Umbilical cord (tissue), 2 donors: Measurements from ENCODE around the gene ELFN1. TPM values are rescaled to one million over a fixed set of nuclear protein-coding genes. Genes with fewer than 3 reads are reported as not detected.

Experiments
- DNase-seq: peaks from one replicate; pipeline ENCODE4 v3.0.0-alpha.2; 2015; ENCODE audit warnings: low spot score
- total RNA-seq: library from RNA; depleted of rRNA; stranded (reverse); fragments of >200 nt; gene quantifications from one replicate; pipeline ENCODE4 v1.2.3, GENCODE V29; 2014; ENCODE audit warnings: low replicate concordance; ENCODE audit not compliant: insufficient read depth

Gene ELFN1
- total RNA-seq, 1 donor from 2014 or later: 0.96 TPM

DNA sequence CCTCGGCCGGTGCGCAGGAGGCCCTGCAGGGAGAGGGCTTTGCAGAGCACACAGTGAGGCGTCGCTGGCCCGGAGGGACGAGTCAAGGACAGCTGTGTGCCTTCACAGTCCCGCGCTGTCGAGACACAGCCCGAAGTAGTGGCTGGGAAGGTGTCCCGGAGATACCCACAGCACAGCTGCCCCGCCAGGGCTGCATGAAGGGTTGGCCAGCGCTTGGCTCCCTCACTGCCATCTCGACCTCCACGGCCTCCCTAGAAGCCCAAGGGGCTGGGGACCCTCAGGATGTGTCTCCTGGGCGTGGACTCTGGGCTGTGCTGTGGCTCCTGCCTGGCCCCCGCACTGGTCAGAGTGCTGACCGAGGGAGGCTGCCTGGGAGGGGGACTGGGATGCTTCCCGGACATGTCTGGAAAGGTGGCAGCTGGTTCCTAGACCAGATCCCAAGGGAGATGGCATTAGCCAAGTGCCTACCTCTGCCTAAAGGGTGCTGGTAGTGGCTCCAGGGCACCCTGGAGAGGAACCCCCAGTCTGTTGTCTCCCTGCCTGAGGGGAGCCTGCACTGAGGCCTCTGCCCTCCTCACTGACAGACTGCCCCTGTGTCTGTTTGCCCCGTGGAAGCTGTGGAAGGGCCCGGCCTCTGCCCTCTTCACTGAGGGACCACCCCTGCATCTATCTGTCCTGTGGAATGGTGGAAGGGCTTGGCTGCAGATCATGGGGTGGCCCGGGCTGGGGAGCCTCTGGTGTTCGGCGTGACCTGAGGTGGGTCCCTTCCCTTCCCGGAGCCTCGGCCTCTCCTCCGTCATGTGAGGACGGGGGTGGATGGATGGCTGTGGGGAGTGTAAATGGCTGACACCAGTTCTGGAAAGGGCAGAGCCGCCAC is 5.8 kb downstream of the ELFN1 start:
- DNase-seq: no peak

DNA sequence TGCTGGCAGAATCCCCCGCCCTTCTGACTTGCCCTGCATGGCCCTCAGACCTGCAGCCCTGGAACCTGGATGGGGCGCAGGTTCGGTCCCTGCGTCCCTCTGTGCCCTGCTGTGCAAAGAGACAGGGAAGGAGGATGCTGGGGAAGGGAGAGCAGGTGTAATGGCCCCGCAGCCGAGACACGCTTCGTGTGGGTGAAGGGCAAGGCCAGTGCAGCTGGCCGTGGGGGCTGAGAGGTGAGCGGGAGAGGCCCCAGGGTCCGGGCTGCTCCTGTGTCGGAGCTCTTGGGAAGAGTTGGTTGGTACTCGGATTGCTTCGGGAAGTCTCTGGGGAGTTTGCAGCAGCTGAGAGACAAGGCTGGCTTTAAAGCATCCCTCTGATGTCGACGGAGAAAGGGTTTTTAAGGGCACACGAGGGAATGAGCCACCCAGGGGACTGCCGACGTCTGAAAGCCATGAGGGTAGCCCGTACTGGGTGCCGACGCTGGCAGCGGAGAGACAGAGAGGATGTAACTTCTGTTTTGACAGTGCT is 6.5 kb downstream of the ELFN1 start:
- DNase-seq: no peak

DNA sequence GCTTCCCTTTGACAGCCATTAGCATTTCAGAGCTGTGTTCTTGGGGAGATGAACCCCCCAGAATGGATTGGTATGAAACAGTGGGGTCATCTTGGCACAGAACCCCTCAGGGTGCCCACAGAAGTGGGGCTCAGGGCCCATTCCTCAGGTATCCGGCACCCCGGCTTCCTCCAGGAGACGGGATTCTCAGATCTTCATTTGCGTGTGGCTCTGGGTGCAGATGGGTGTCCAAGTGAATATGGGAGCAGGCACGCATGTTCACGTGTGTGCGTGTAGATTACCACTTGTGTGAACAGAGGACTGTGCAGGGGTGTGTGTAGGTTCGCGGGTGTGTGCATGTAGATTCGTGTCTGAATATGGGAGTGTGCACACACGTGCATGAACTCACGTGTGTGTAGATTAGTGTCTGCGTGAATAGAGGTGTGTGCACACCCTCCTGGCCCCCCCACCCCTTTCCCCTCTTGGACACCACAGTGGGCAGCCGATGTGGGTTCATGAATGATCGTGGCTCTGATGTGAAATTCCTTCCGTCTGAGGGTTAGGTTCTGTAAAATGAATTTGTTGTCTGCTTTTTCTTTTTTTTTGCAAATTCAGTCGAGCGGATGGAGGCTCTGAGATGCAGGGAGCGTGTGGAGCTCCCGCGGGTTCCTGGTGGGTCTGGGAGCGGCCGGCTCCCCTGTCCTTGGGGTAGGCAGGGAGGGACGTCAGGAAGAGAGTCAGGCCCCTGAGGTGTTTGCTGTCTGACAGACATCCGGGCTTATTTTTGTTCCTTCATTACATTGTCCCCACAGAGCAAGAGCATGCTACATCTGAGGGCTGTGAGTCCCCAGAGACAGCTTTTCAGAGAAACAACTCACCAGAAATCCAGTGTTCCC is 7.4 kb downstream of the ELFN1 start:
- DNase-seq: no peak

DNA sequence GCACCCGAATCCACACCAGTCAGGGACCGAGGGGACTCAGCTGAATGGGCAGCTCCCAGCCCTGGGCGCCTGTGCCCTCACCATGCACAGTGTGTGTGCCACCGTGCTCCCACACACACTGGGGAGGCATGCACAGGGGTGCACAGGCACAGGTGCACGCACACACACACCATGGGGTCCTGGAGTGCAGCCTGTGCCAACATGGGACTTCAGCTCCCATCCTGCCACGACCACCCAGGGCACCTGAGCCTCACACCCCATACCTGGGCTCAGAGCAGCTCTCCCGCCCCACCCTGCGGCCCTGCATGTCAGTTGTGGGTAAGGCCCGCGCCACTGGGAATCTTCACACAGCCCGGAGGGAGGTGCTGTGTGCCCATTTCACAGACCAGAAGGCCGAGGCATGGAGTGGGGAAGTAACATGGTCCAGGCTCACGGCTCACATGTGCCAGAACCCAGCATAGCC is 8.0 kb downstream of the ELFN1 start:
- DNase-seq: no peak

DNA sequence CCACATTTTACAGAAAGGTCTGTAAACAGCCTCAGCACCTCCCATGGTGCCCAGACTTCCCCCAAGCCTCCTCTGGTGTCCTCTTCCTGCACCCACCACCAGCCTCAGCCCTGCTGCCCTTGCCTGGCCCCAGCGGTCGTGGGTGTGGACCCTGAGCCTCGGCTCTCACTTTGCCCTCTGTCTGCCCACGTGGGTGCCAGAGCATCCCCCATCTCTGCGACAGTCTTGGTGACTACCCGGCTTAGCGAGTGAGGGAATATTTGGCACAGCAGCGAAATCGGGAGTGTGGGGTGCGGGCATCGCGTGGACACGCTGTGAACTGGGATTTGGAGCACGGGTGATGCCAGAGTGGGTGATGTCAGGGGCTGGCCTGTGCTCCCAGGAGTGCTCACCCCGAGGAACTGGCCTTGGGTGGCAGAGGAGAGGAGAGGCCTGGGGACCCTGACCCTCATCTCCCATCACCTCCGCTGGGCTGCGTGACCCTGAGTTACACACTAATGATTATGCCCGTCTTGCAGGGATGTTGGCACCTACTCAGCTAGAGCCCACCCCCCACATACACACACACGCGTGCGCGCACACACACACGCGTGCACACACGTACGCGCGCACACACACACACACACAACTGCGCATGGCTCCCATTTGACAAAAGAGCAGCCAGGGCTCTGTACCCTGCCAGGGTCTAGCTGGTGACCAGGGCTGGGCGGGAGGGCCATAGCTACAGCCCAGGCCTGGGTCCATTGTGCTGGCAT is 8.7 kb downstream of the ELFN1 start:
- no peak for DNase-seq

DNA sequence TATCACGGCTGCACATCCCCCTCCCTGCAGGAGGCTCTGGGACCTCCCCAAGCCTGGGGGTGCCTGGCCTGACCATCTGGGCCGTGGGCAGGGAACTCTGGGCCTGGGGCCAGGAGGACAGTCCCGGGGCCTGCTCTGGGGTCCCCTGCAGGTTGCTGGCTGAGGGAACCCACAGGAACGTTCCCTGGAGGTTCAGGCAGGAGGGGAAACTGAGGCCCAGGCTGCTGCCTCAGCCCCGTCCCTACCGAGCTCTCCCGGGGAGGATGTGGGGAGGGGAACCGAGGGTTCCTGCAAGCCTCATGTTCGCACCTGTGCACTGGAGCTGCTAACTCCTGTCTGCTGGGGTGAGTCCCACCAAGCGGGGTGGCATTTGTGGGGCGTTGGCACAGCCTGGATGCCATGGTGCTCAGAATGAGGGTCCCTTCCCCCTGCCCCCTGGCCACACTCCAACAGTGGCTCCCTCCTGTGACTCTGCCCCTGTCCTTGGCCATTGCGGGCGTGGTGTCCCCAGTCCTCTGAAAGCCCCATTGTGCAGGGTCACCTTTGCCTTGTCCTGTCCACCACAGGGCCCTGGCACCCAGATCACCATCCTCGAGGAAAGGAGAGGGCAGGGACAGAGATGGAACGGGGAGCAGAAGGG is 9.4 kb downstream of the ELFN1 start:
- no peak for DNase-seq

DNA sequence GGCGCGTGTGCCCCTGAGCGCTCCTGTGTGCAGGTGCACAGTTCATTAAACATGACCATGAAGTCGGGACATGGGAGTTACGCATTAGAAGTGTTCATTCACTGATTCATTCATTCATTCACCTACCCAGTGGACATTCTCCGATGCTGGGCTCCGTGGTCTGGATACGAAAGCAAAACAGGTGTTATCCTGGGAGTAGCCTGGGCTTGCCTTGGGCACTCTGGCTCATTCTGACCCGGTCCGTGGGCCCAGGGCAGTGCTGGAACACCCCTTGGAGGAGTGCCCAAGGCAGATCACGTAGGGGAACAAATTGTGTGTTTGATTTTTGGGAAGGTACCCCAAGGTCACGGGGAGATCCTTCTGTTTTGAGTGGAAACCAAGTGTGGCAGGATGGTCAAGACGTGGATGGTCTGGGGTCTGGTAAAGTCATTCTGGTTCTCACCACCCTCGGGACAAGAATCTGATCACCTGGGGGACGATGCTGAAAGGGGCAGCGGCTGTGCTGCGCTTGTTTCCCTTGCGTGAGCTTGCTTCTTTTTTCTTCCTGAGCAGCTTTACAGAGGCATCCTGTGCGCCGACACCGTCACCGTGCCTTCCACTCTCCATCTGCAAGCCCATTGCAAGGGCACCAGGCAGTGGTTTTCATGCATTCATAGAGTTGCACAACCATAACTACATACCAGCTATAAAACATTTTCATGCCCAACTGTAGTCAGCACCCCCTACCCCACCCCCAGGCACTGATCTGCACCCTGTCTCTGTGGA is 10.1 kb downstream of the ELFN1 start:
- no peak for DNase-seq

DNA sequence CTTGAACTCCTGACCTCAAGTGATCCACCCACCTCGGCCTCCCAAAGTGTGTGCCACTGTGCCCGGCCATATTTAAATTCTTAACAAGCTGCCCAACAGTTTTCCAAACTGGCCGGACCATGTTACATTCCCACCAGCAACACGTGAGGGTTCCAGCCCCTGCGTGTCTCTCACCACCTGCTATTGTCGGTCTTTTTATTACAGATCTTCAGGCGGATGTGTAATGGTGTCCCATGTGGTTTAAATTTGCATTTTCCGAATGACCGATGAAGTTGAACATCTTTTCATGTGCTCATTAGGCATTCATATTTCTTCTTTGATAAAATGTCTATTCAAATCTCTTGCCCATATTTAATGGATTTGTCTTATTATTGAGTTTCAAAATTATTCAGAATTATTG is 11.5 kb downstream of the ELFN1 start:
- DNase-seq: no peak

DNA sequence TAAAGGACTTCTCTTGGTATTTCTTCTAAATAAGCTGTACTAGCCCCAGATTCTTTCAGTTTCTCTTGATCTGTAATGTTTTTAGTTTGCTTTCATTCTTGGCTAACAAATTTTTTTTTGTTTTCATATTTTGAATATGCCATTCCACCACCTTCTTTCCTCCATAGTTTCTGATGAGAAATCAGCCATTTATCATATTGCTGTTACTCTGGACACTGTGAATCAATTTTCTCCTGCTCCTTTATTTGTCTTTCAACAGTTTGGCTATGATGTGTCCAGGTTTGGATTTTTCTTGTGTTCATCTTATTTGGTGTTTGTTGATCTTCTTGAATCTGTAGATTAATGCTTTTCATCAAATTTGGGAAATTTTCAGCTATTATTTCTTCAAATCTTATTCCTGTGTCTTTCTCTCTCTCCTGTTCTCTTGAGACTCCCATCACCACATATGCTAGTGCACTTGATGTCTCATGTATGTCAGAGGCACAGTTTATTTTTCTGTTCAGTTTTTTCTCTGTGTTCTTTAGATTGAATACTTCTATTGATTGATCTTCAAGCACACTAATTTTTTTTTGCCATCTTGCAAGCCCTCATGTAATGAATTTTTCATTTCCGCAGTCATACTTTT is 15.0 kb downstream of the ELFN1 start:
- no peak for DNase-seq

DNA sequence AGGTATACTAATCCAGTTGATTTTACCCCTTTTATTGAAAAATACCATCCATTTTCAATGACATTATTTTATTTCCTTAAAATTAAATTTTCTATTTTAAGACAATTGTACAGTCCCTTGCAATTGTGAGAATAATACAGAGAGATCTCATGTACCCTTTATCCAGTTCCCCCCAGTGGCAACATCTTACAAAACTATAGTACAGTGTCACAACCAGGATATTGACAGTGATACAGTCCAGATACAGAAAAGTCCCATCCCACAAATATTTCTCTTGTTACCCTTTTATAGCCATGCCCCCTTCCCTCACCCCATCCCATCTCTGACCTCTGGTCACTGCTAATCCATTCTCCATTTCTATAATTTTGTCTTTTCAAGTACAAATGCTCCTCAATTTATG is 18.5 kb downstream of the ELFN1 start:
- no peak for DNase-seq

DNA sequence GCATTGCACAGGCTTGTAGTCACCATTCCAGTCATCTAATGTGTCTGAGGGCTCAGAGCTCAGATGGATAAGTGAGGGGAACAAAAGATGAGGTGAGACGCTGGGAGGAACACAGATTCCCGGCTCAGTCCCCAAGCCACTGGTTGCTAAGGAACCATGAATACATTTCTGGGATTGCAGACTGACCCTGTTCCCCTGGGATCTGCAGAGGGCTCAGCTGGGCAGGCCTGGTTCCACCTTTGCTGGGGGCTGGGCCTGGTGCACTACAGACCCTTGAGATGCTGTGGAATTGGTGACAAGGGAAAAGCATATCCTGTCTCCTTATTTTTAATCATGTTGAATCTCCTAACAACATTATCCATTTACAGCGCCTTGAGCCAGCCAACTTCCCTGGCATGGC is 19.2 kb downstream of the ELFN1 start:
- DNase-seq: no peak

DNA sequence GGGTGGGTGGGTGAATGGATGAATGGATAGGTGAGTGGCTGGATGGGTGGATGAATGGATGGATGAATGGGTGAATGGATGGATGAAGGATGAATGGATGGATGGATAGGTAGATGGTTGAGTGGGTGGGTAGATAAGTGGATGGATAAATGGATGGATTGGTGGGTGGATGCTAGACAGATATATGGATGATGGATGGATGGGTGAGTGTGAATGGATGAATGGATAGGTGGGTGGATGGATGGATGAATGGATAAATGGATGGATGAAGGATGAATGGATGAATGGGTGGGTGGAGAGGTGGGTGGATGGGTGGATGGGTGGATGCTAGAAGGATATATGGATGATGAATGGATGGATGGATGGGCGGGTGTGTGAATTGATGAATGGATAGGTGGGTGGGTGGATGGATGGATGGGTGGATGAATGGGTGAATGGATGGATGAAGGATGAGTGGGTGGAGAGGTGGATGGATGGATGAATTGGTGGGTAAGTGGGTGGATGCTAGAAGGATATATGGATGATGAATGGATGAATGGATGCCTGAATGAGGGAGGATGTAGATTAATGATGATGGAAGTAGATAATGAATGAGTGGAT is 20.4 kb downstream of the ELFN1 start:
- DNase-seq: no peak

DNA sequence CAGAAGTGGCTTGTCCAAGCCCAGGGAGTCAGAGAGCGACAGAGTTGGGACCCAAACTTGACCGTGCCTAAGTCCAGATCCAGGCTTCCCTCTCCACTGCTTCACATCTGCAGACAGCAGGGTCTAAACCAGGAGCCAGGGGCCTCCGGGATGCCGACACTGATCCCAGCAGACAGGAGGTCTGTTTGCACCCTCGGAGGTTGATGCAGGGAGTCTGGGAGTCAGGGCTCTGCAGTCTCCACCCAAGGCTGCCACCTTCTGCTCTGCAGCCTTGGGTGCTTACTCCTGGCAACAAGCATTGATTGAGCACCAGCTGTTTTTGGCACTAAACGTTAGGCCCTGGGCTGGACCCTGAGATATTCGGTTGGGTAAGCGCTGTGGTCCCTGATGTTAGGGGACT is 21.0 kb downstream of the ELFN1 start:
- no peak for DNase-seq

DNA sequence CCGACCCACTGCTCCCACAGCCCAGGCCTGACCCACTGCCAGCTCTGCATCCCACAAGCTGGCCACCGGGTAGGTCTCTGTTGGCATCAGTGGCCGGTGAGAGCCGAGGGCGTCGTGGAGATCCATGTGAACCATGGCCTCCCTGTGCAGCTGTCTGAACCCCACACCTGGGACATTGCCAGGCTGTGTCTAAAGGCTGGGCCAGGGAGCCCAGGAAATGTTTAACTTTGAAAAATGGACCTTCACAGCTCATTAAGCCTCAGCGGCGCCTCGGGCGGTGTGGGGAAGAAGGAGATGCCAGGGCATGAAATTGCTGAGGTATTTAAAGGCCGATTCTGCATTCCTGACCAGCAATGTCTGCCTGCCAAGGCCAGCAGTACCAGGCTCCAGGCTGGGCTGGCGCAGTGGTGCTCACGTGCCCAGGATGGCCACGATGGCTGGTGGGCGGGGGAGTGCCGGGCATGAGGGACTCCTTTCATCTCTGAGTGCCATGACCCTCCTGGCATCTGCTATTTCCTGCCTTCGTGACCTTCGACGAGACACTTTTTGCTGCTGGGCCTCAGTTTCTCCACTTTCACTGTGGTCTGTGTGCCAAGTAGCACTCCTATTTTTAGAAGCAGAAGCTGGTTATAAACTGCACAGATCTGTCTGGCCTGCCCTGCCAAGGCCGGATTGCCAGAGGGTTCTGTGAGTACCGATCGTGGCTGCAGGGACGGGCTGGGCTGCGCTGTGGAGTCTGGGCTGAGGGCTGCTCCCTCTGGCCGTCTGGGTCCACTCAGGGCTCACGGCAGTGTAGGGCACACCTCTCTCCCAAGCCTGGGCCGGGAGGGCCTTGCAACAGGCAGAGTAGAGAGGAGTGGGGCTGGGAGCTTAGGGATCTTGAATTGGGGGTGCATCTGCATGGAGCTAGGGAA is 21.8 kb downstream of the ELFN1 start:
- DNase-seq: no peak

DNA sequence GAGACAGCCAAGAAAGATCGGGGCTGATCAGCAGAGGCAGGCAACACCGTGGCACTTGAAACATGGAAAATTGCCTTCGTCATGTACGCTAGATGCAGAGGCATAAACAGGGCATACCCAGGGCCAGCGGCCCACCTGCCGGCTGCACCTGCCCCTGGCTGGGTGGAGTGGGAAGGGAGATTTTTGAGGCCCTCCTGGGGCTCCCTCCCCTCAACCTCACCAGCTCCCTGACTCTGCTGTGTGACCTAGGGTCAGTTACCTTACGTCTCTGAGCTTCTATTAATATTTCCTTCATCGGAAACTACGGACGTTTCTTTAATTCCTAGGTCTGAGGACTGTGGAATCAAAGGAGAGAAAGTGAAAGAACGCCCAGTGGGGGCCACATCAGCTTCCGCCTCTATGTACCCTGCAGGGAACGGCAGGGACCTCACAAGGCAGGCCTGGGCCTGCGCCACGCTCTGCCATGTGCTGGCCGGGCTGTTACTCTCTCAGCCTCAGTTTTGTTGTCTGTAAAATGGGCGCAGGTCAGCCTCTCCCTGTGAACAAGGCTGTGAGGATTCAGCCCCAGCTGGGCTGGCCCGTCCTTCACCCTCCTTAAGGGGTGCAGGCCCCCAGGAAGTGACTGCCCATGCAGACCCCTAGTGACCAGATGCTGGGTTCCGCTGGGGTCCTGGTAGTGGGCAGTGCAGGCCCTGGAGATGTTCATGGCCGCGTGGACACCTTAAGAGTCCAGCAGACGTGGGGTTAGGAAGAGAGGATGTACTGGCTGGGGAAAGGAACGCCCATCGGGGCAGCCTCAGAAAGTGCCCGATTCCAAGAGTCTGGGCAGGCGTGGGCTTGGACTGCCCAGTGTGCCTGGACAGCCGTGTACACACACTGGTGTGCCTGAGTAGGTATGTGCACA is 22.7 kb downstream of the ELFN1 start:
- DNase-seq: no peak

DNA sequence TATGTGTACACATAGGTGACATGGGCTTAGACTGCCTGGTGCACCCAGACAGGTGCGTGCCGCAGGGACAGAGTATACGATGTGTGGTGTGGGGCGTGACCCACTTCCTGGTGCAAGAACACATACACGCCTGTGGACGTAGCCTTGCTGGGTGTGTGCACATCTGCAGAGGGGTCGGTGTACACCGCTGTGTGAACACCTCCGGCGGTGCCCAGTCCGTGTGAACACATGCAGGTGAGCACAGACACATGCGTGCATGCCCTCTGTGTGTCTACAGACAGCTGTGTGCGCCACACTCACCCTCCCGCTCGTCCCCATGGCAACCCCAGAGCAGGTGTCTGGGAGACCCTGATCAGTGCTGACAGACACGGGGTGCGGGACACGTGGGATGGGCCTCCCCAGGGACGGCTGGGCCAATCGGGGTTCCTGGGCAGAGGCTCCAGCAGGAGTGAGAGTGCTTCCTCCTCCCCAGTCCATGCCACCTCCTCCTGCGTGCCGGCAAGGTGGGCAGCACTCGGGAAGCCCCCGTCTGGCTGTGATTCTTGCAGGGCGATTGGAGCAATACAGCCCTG is 23.4 kb downstream of the ELFN1 start:
- no peak for DNase-seq

DNA sequence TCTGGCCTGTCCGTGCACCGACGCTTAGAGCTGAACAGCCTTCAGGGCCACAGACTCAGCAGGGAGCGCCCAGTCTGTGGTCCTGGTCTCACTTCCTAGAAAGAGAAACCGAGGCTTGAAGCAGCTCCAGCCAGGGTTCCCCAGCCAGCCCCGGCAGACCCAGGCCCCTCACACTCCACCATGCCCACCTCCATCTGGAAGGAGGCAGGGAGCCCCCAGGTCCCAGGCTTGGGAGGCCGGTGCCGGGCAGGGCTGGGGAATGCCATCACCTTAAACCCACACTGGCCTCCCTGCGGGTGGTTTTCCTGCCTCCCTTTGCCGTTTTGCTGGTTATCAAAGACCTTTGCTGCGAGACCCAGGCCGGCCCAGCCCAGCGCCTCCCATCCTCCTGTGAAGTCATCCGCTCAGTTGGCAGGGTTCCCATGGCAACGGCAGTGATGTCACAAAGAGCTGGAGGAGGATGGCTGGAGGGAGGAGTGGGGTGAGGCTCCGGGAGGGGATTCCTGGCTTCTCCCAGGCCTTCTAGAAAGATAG is 24.0 kb downstream of the ELFN1 start:
- DNase-seq: peak; percentile 83
